ENCODE measurements around the gene TWNK. TPM values are rescaled to one million over a fixed set of nuclear protein-coding genes. Genes with fewer than 3 reads are reported as not detected.

The TWNK gene
- total and polyA plus RNA-seq, 2 of the 4 experiments (the other 2 are of a cell fraction): 7.7 to 8.8 TPM

DNA sequence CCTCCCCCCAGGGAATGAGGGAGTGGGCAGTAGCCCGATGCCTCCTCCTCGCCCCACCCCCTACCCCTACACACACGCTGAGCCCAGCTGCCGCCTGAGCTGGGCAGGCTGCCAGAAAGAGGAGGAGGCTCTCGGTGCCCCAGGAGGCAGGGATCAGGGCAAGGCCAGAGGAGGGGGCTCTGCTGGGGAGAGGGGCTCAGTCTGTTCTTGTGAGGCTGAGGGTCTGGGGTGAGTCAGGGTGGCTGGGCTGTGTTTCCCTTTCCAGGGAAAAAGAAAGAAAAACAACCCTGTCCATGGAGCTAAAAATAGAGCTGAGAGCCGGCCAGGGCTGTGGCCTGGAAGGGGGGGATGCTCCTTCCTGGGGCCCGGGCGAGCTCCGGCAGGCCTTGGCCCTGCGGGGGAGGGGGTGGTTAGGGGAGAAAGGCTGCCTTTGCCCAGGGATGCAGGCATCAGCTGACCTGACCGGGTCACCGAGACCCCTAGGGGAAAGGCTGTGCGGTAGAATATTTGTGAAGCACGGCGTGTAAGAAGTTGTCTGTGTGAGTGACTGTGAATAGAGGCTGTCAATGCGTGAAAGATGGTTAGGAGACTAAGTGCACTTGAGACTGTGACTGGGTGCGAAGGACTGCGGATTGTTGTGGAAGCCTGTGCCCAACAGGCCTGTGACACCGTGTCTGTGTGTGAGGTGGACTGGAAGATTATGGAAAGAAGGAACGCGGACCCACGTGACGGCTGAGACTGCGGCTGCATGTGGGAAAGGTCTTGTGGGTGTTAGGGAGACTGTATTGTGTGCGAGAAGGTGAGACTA is 11.0 kb downstream of the TWNK start:
- H3K9ac ChIP-seq (ENCODE audit: low read depth, low read length): peak overlapping the region; percentile 66
- POLR2A ChIA-PET (ENCODE audit: unreplicated experiment): no interaction called here
- no TSS peak for BruUV-seq (replicated peaks)

More for the DNA sequence above, 11.0 kb downstream of the TWNK start:
- Histone ChIP-seq H3K4me1 (ENCODE audit: control insufficient read depth, insufficient read depth, low read length) (peaks cover 25% of the 10 kb centered on the region), H2BK15ac (ENCODE audit: low read depth, low read length) (peak overlapping the region; percentile 99), H2AK5ac (ENCODE audit: low read depth, low read length) (peak overlapping the region; percentile 100), H3K4me3 (ENCODE audit: insufficient read depth, low read depth, low read length) (peak overlapping the region; percentile 78), H3K4me2 (ENCODE audit: low read depth, low read length) (peak overlapping the region; percentile 88), H3K14ac (replicated peaks; ENCODE audit: low read depth, low read length) (peak overlapping the region; percentile 100), H3K27ac (ENCODE audit: insufficient read depth, low read length) (peak overlapping the region; percentile 95), H2AFZ (replicated peaks; ENCODE audit: low read length, poor library complexity) (peak overlapping the region; percentile 92), H4K91ac (ENCODE audit: insufficient read depth, low read depth, low read length) (peak overlapping the region; percentile 100), H4K20me1 (ENCODE audit: insufficient read depth, low read length) (peaks cover 31% of the 10 kb centered on the region), H3K4ac (ENCODE audit: low read depth, low read length) (peak overlapping the region; percentile 100), H2AK9ac (replicated peaks; ENCODE audit: low read depth, low read length, poor library complexity) (peak overlapping the region; percentile 100), H2BK5ac (ENCODE audit: low read depth, low read length, poor library complexity, severe bottlenecking) (peak overlapping the region; percentile 97), H3K18ac (ENCODE audit: low read depth, low read length) (peak overlapping the region; percentile 88), H3K9me3 (ENCODE audit: control insufficient read depth, insufficient read depth, low read length) (no peaks in the 10 kb centered on the region), H3K56ac (ENCODE audit: extremely low read depth, insufficient read depth, low read length) (peak overlapping the region; percentile 96), H2BK20ac (ENCODE audit: low read depth, low read length) (peak overlapping the region; percentile 91), H3K36me3 (ENCODE audit: control insufficient read depth, insufficient read depth, low read length) (peaks cover 12% of the 10 kb centered on the region; the same call in 1 of the 2 replicates), H3K23ac (ENCODE audit: low read depth, low read length) (peak overlapping the region; percentile 100), H2BK120ac (ENCODE audit: low read depth, low read length) (peak overlapping the region; percentile 99), H3K27me3 (ENCODE audit: control insufficient read depth, insufficient read depth, low read length) (no peaks in the 10 kb centered on the region), H3K9me1 (ENCODE audit: insufficient read depth, low read length) (peaks cover 4% of the 10 kb centered on the region), H4K5ac (ENCODE audit: low read depth, low read length) (peak overlapping the region; percentile 85), H4K8ac (ENCODE audit: low read depth in 2 of 2, low read length in 2 of 2) (peak overlapping the region; percentile 80 to 99), H3K79me1 (ENCODE audit: low read depth in 1 of 2, low read length in 2 of 2) (peaks cover 8 to 43% of the 10 kb centered on the region in 2 experiments; a peak in 3 of 4 replicates)
- ATAC-seq (ENCODE audit: low read depth) (peak; percentile 21), DNase-seq (peak; percentile 81)
- in situ Hi-C loops (cut with MboI; ENCODE audit: low sequenced_read_pairs) (no loop called here), intact Hi-C loops (cut with micrococcal nuclease) (loop anchor here (1.0 kb wide), 1 partner anchor 15 kb away; no protein-coding TSS in a partner anchor), dilution Hi-C loops (cut with HindIII; ENCODE audit: low sequenced_read_pairs, unreplicated experiment) (no loop called here)
- TF ChIP-seq MAZ (IDR thresholded peaks at IDR 0.05; ENCODE audit: borderline replicate concordance, low read depth, low read length): peak; percentile 82; the same call in 1 of the 2 replicates
- TF ChIP-seq MXI1 (IDR thresholded peaks at IDR 0.05; ENCODE audit: borderline replicate concordance, low read depth, low read length): no peak; the same call in 1 of the 2 replicates
- TF ChIP-seq, protein P1, sequence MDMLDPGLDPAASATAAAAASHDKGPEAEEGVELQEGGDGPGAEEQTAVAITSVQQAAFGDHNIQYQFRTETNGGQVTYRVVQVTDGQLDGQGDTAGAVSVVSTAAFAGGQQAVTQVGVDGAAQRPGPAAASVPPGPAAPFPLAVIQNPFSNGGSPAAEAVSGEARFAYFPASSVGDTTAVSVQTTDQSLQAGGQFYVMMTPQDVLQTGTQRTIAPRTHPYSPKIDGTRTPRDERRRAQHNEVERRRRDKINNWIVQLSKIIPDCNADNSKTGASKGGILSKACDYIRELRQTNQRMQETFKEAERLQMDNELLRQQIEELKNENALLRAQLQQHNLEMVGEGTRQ (IDR thresholded peaks at IDR 0.05; ENCODE audit: low read depth, low read length): peak; percentile 84
- no peak; the same call in 1 of the 2 replicates for TF ChIP-seq CHD1 (IDR thresholded peaks at IDR 0.05; ENCODE audit: low read depth, low read length)
- TF ChIP-seq BHLHE40 (IDR thresholded peaks at IDR 0.05; ENCODE audit: low read depth, low read length): peak; percentile 21; the same call in 1 of the 2 replicates
- no peak for TF ChIP-seq RAD21 (IDR thresholded peaks at IDR 0.05; ENCODE audit: low read length)
- no peak for TF ChIP-seq SMC3 (IDR thresholded peaks at IDR 0.05; ENCODE audit: low read depth, low read length)
- TF ChIP-seq, protein P2, sequence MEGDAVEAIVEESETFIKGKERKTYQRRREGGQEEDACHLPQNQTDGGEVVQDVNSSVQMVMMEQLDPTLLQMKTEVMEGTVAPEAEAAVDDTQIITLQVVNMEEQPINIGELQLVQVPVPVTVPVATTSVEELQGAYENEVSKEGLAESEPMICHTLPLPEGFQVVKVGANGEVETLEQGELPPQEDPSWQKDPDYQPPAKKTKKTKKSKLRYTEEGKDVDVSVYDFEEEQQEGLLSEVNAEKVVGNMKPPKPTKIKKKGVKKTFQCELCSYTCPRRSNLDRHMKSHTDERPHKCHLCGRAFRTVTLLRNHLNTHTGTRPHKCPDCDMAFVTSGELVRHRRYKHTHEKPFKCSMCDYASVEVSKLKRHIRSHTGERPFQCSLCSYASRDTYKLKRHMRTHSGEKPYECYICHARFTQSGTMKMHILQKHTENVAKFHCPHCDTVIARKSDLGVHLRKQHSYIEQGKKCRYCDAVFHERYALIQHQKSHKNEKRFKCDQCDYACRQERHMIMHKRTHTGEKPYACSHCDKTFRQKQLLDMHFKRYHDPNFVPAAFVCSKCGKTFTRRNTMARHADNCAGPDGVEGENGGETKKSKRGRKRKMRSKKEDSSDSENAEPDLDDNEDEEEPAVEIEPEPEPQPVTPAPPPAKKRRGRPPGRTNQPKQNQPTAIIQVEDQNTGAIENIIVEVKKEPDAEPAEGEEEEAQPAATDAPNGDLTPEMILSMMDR (conservative IDR thresholded peaks at IDR 0.05; ENCODE audit: low read depth, low read length): 0 out of 2 replicates have a peak, but pooled peaks have one; percentile 6
- WGBS, 2 experiments (ENCODE audit: extremely low coverage in 2 of 2, insufficient read length in 1 of 2): 2% methylated on average over 15 of the region's 25 CpGs; no CpG with 5 or more reads in 1 of the 2 experiments
- CTCF ChIA-PET: interaction anchor here (0.6 to 4.4 kb wide), 4 partner anchors 9 to 61 kb away, joined by 3 to 48 read pairs (median 9); no protein-coding TSS in a partner anchor
